HEK293 (cell line): ENCODE data around the gene MUSTN1.

Source experiments
- CTCF ChIA-PET: fragments of 350-600 bp; formaldehyde crosslinking; extraction: SDS; loops from one replicate; lab custom pipeline; 2021; ENCODE audit warnings: antibody characterized with exemption; lab: Yijun Ruan, JAX
- POLR2A ChIA-PET: fragments of 300-600 bp; formaldehyde crosslinking; extraction: SDS; loops from one replicate; lab custom pipeline; 2020; ENCODE audit warnings: antibody characterized with exemption, inconsistent platforms; lab: Yijun Ruan, JAX
- H3K27ac ChIP-seq: fragments of 200-500 bp; sonication (Bioruptor generic); 2 replicates; pipeline ENCODE4 v1.5.1; 2014; ENCODE audit warnings: low read depth, low read length, control low read depth, inconsistent platforms; ENCODE audit errors: extremely low read depth
- H3K36me3 ChIP-seq, 2 experiments: fragments of 200-500 bp in 1 of 2; sonication (Bioruptor generic) in 1 of 2; 1 replicate in 1 of 2; 2 replicates in 1 of 2; pipeline ENCODE4 v1.5.1; 2014 to 2017; ENCODE audit warnings: inconsistent platforms in 2 of 2, low read length in 2 of 2; ENCODE audit not compliant: control insufficient read depth in 2 of 2, insufficient read depth in 1 of 2
- H3K4me1 ChIP-seq: fragments of 200-500 bp; sonication (Bioruptor generic); 2 replicates; pipeline ENCODE4 v1.5.1; 2014; ENCODE audit warnings: mild to moderate bottlenecking, low read length, inconsistent platforms; ENCODE audit not compliant: control insufficient read depth, insufficient read depth
- H3K4me3 ChIP-seq: 2 replicates; pipeline ENCODE4 v1.5.1; 2011; ENCODE audit warnings: low read depth, mild to moderate bottlenecking, control low read depth, low read length, moderate library complexity
- H3K9me3 ChIP-seq: fragments of 200-500 bp; sonication (Bioruptor generic); 2 replicates; pipeline ENCODE4 v1.5.1; 2014; ENCODE audit warnings: low read depth, low read length, inconsistent platforms; ENCODE audit not compliant: control insufficient read depth, insufficient read depth
- ZBTB6 ChIP-seq: fragments of 450-650 bp; formaldehyde crosslinking; IDR thresholded peaks from 2 replicates; pipeline ENCODE4 v1.5.1; 2017; ENCODE audit warnings: missing biosample characterization, missing genetic modification characterization
- ZNF133 ChIP-seq: fragments of 450-650 bp; formaldehyde crosslinking; IDR thresholded peaks from 2 replicates; pipeline ENCODE4 v1.5.1; 2016; ENCODE audit warnings: missing biosample characterization, missing genetic modification characterization
- ZNF138 ChIP-seq: fragments of 450-650 bp; formaldehyde crosslinking; IDR thresholded peaks from 2 replicates; pipeline ENCODE4 v1.5.1; 2016; ENCODE audit warnings: missing biosample characterization, missing genetic modification characterization, borderline replicate concordance
- ZNF146 ChIP-seq: fragments of 450-650 bp; formaldehyde crosslinking; IDR thresholded peaks from 2 replicates; pipeline ENCODE4 v1.5.1; 2016; ENCODE audit warnings: missing biosample characterization, missing genetic modification characterization
- ZNF16 ChIP-seq: fragments of 450-650 bp; formaldehyde crosslinking; IDR thresholded peaks from 2 replicates; pipeline ENCODE4 v1.5.1; 2016; ENCODE audit warnings: low read depth, missing biosample characterization, missing genetic modification characterization
- ZNF169 ChIP-seq: fragments of 450-650 bp; formaldehyde crosslinking; IDR thresholded peaks from 2 replicates; pipeline ENCODE4 v1.5.1; 2016; ENCODE audit warnings: missing biosample characterization, missing genetic modification characterization
- ZNF184 ChIP-seq: fragments of 450-650 bp; IDR thresholded peaks from 2 replicates; pipeline ENCODE4 v1.5.1; 2018; ENCODE audit warnings: missing biosample characterization, mild to moderate bottlenecking, missing genetic modification characterization
- ZNF362 ChIP-seq: fragments of 450-650 bp; formaldehyde crosslinking; IDR thresholded peaks from 2 replicates; pipeline ENCODE4 v1.5.1; 2016; ENCODE audit warnings: missing biosample characterization, missing genetic modification characterization
- ZNF530 ChIP-seq: fragments of 450-650 bp; formaldehyde crosslinking; IDR thresholded peaks from 2 replicates; pipeline ENCODE4 v1.5.1; 2016; ENCODE audit warnings: low read depth, missing biosample characterization, missing genetic modification characterization
- ZNF548 ChIP-seq: fragments of 450-650 bp; formaldehyde crosslinking; IDR thresholded peaks from 2 replicates; pipeline ENCODE4 v1.5.1; 2016; ENCODE audit warnings: missing biosample characterization, missing genetic modification characterization
- ZNF600 ChIP-seq: fragments of 450-650 bp; formaldehyde crosslinking; IDR thresholded peaks from 2 replicates; pipeline ENCODE4 v1.5.1; 2016; ENCODE audit warnings: missing biosample characterization, missing genetic modification characterization
- ZNF76 ChIP-seq: fragments of 450-650 bp; formaldehyde crosslinking; IDR thresholded peaks from 2 replicates; pipeline ENCODE4; 2016; ENCODE audit warnings: low read depth, missing biosample characterization, missing genetic modification characterization, borderline replicate concordance
- ZNF791 ChIP-seq: fragments of 450-650 bp; formaldehyde crosslinking; IDR thresholded peaks from 2 replicates; pipeline ENCODE4 v1.5.1; 2016; ENCODE audit warnings: missing biosample characterization, missing genetic modification characterization
- ZNF837 ChIP-seq: fragments of 450-650 bp; formaldehyde crosslinking; IDR thresholded peaks from 2 replicates; pipeline ENCODE4 v1.5.1; 2016; ENCODE audit warnings: missing biosample characterization, missing genetic modification characterization
- ZSCAN23 ChIP-seq: fragments of 450-650 bp; formaldehyde crosslinking; IDR thresholded peaks from 2 replicates; pipeline ENCODE4 v1.5.1; 2016; ENCODE audit warnings: missing biosample characterization, missing genetic modification characterization
- TF ChIP-seq, protein P1 (sequence below): fragments of 450-650 bp; formaldehyde crosslinking; IDR thresholded peaks from 2 replicates; pipeline ENCODE4 v1.5.1; 2016; ENCODE audit warnings: missing biosample characterization, missing genetic modification characterization
- TF ChIP-seq, protein P2 (sequence below): fragments of 450-650 bp; formaldehyde crosslinking; IDR thresholded peaks from 2 replicates; pipeline ENCODE4 v1.5.1; 2016; ENCODE audit warnings: missing biosample characterization, missing genetic modification characterization

Gene MUSTN1

DNA sequence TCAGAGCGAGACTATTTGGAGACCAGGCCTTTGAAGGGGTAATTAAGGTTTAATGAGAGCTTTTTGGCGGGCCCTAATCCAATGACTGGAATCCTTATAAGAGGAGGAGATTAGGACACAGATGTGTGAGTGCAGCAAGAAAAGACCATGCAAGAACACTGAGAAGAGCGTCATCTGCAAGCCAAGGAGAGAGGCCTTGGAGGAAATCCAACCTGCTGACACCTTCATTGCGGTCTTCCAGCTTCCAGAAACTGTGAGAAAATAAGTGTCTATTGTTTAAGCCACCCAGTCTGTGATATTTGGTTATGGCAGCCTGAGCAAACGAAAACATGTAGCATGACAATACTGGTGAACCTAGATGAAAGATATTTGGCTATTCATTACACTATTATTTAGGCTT lies 23.0 kb upstream of the MUSTN1 start:
- no peaks in the 10 kb centered on the region for H3K9me3 ChIP-seq
- TF ChIP-seq ZNF548 (tag by site-specific recombination), result peak; percentile 77
- TF ChIP-seq, protein P1, sequence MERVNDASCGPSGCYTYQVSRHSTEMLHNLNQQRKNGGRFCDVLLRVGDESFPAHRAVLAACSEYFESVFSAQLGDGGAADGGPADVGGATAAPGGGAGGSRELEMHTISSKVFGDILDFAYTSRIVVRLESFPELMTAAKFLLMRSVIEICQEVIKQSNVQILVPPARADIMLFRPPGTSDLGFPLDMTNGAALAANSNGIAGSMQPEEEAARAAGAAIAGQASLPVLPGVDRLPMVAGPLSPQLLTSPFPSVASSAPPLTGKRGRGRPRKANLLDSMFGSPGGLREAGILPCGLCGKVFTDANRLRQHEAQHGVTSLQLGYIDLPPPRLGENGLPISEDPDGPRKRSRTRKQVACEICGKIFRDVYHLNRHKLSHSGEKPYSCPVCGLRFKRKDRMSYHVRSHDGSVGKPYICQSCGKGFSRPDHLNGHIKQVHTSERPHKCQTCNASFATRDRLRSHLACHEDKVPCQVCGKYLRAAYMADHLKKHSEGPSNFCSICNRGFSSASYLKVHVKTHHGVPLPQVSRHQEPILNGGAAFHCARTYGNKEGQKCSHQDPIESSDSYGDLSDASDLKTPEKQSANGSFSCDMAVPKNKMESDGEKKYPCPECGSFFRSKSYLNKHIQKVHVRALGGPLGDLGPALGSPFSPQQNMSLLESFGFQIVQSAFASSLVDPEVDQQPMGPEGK, result no peak
- no peak overlapping the region for H3K27ac ChIP-seq
- H3K36me3 ChIP-seq, result no peaks in the 10 kb centered on the region
- POLR2A ChIA-PET, result no interaction called here
- H3K4me1 ChIP-seq, result no peaks in the 10 kb centered on the region
- H3K4me3 ChIP-seq, result no peak overlapping the region
- CTCF ChIA-PET, result no interaction called here

GRCh38 chr3:52857133-52857532 lies 22.3 kb upstream of the MUSTN1 start:
- H3K36me3 ChIP-seq, result peaks cover 0 to 4% of the 10 kb centered on the region in 2 experiments; a peak in 1 of 3 replicates
- no peak overlapping the region for H3K4me3 ChIP-seq
- POLR2A ChIA-PET, result no interaction called here
- H3K4me1 ChIP-seq, result no peaks in the 10 kb centered on the region
- no peaks in the 10 kb centered on the region for H3K9me3 ChIP-seq
- no peak overlapping the region for H3K27ac ChIP-seq
- CTCF ChIA-PET, result no interaction called here
- no peak for TF ChIP-seq ZNF184 (tag by site-specific recombination)
- no peak for TF ChIP-seq ZNF530 (tag by site-specific recombination)
- TF ChIP-seq ZNF146 (tag by site-specific recombination), result no peak
- no peak for TF ChIP-seq ZNF600 (tag by site-specific recombination)
- TF ChIP-seq ZNF362 (tag by site-specific recombination), result no peak
- no peak for TF ChIP-seq ZNF133
- no peak for TF ChIP-seq ZNF169 (tag by site-specific recombination)
- no peak for TF ChIP-seq ZNF791 (tag by site-specific recombination)
- TF ChIP-seq ZNF138 (tag by site-specific recombination), result no peak
- TF ChIP-seq ZBTB6, result no peak

DNA sequence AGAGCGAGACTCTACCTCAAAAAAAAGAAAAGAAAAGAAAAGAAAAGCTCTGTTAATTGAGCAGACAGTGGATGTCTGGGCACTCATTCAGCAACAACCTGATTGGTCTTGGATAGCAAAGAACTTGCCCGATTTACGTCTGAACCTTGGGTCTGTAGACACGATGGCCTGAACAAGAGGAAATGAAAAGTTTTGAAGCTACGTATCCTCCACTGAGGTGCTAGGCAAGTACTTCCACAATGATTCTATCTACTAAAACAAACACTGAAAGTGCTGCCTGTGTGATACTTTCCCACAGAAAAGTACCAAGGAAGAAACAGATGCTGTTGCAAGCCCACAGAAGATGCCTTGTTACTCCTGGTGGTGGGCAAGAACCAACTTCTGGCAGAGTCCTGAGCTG lies 21.8 kb upstream of the MUSTN1 start:
- H3K4me1 ChIP-seq, result no peaks in the 10 kb centered on the region

More for the DNA sequence above, 21.8 kb upstream of the MUSTN1 start:
- H3K4me3 ChIP-seq, result no peak overlapping the region
- H3K9me3 ChIP-seq, result no peaks in the 10 kb centered on the region
- ChIA-PET CTCF (no interaction called here), POLR2A (no interaction called here)
- TF ChIP-seq, protein P2, sequence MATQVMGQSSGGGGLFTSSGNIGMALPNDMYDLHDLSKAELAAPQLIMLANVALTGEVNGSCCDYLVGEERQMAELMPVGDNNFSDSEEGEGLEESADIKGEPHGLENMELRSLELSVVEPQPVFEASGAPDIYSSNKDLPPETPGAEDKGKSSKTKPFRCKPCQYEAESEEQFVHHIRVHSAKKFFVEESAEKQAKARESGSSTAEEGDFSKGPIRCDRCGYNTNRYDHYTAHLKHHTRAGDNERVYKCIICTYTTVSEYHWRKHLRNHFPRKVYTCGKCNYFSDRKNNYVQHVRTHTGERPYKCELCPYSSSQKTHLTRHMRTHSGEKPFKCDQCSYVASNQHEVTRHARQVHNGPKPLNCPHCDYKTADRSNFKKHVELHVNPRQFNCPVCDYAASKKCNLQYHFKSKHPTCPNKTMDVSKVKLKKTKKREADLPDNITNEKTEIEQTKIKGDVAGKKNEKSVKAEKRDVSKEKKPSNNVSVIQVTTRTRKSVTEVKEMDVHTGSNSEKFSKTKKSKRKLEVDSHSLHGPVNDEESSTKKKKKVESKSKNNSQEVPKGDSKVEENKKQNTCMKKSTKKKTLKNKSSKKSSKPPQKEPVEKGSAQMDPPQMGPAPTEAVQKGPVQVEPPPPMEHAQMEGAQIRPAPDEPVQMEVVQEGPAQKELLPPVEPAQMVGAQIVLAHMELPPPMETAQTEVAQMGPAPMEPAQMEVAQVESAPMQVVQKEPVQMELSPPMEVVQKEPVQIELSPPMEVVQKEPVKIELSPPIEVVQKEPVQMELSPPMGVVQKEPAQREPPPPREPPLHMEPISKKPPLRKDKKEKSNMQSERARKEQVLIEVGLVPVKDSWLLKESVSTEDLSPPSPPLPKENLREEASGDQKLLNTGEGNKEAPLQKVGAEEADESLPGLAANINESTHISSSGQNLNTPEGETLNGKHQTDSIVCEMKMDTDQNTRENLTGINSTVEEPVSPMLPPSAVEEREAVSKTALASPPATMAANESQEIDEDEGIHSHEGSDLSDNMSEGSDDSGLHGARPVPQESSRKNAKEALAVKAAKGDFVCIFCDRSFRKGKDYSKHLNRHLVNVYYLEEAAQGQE (tag by site-specific recombination), result no peak
- TF ChIP-seq ZNF837 (tag by site-specific recombination), result no peak
- TF ChIP-seq ZSCAN23 (tag by site-specific recombination), result no peak
- TF ChIP-seq ZNF76 (tag by site-specific recombination), result no peak
- TF ChIP-seq ZNF16 (tag by site-specific recombination), result no peak
- H3K36me3 ChIP-seq, result peaks cover 0 to 8% of the 10 kb centered on the region in 2 experiments; a peak in 1 of 3 replicates
- no peak overlapping the region for H3K27ac ChIP-seq
